Measurements from ENCODE around the gene VPS54. TPM values are rescaled to one million over a fixed set of nuclear protein-coding genes. Genes with fewer than 3 reads are reported as not detected.

The VPS54 gene
- total RNA-seq, 1 experiment from 2014 or later: 21.2 TPM

- ChIA-PET CTCF (no interaction called here), POLR2A (no interaction called here)
- no peak overlapping the region for H3K27ac ChIP-seq (ENCODE audit: low read length)
- no peaks in the 10 kb centered on the region for H3K4me1 ChIP-seq (ENCODE audit: control insufficient read depth, insufficient read depth, low read length)
- intact Hi-C loops (cut with micrococcal nuclease; ENCODE audit: unreplicated experiment): no loop called here
- no peaks in the 10 kb centered on the region for H3K36me3 ChIP-seq (ENCODE audit: control insufficient read depth, insufficient read depth, low read length)
- ATAC-seq (no peak), DNase-seq (ENCODE audit: low read depth, low spot score) (no peak)
- no peak for TF ChIP-seq TCF7L2 (IDR thresholded peaks at IDR 0.05; ENCODE audit: low read depth, low read length)
- TF ChIP-seq CTCF (IDR thresholded peaks at IDR 0.05): no peak
- TF ChIP-seq POLR2AphosphoS5 (IDR thresholded peaks at IDR 0.05; ENCODE audit: low read depth, low read length): no peak
- TF ChIP-seq SIN3A (IDR thresholded peaks at IDR 0.05; ENCODE audit: borderline replicate concordance, insufficient read depth, low read depth, low read length): no peak
- no peak for TF ChIP-seq REST (IDR thresholded peaks at IDR 0.05; ENCODE audit: insufficient read depth in 1 of 2, low read depth in 2 of 2, low read length in 1 of 2)
- H3K4me3 ChIP-seq (ENCODE audit: low read depth in 2 of 2, low read length in 2 of 2): no peak overlapping the region
- BruUV-seq (replicated peaks): no TSS peak
- H3K27me3 ChIP-seq (ENCODE audit: control insufficient read depth, insufficient read depth, low read length): no peaks in the 10 kb centered on the region
- H3K9me3 ChIP-seq (ENCODE audit: control insufficient read depth, insufficient read depth, low read depth, low read length): no peaks in the 10 kb centered on the region
- in situ Hi-C loops (cut with HindIII; ENCODE audit: low pct_unique_long_range_greater_than_20kb, low sequenced_read_pairs): no loop called here
These were observed 143.5 kb downstream of the VPS54 start for GRCh38 chr2:63875559-63876245.

GRCh38 chr2:63875131-63875527, 144.1 kb downstream of the VPS54 start:
- no peak for DNase-seq (ENCODE audit: low read depth, low spot score)
- Histone ChIP-seq H3K27me3 (ENCODE audit: control insufficient read depth, insufficient read depth, low read length) (no peaks in the 10 kb centered on the region), H3K4me3 (ENCODE audit: low read depth in 2 of 2, low read length in 2 of 2) (no peak overlapping the region), H3K4me1 (ENCODE audit: control insufficient read depth, insufficient read depth, low read length) (no peaks in the 10 kb centered on the region), H3K36me3 (ENCODE audit: control insufficient read depth, insufficient read depth, low read length) (no peaks in the 10 kb centered on the region), H3K9me3 (ENCODE audit: control insufficient read depth, insufficient read depth, low read depth, low read length) (no peaks in the 10 kb centered on the region), H3K27ac (ENCODE audit: low read length) (no peak overlapping the region)
- TF ChIP-seq REST (IDR thresholded peaks at IDR 0.05; ENCODE audit: insufficient read depth in 1 of 2, low read depth in 2 of 2, low read length in 1 of 2) (no peak), TCF7L2 (IDR thresholded peaks at IDR 0.05; ENCODE audit: low read depth, low read length) (no peak), POLR2AphosphoS5 (IDR thresholded peaks at IDR 0.05; ENCODE audit: low read depth, low read length) (no peak), SIN3A (IDR thresholded peaks at IDR 0.05; ENCODE audit: borderline replicate concordance, insufficient read depth, low read depth, low read length) (no peak), CTCF (IDR thresholded peaks at IDR 0.05) (no peak)
- BruUV-seq (replicated peaks): no TSS peak
- ChIA-PET CTCF (no interaction called here), POLR2A (no interaction called here)
- ATAC-seq: no peak
- in situ Hi-C loops (cut with HindIII; ENCODE audit: low pct_unique_long_range_greater_than_20kb, low sequenced_read_pairs) (no loop called here), intact Hi-C loops (cut with micrococcal nuclease; ENCODE audit: unreplicated experiment) (no loop called here)
